ENCODE results near the gene TMEM231. TPM values are rescaled to one million over a fixed set of nuclear protein-coding genes. Genes with fewer than 3 reads are reported as not detected.

The TMEM231 gene
- total and polyA plus RNA-seq, 3 donors from 2014 or later = 21.2 to 29.2 (median 25.4) TPM

DNA sequence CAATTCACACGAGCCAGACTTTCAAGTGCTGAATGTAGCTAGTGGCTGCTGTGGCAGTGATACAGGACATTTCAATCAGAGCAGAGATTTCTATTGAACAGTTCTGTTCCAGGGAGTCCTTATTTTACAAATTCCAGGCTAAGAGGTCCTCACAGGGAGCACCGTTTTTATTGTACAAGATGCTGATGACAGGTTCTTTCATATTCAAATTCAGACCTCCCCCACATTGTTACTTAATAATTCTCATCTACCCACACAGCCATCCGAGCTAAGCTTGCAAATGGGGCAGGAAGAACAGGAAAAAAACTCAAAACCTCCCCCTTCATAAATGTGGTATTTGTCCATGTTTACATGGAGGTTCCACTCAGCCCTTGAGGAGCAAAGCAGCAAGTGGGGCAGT lies 19.9 kb upstream of the TMEM231 start:
- intact Hi-C loops (cut with DNase I; ENCODE audit: low total_unique reads) = loop anchor here (10.0 kb wide), 1 partner anchor 69 kb away; the partner anchor contains the start of genes KARS1 and TERF2IP
- H3K4me3 ChIP-seq = no peak overlapping the region
- no peak overlapping the region for H3K27ac ChIP-seq
- TF ChIP-seq, protein P1, sequence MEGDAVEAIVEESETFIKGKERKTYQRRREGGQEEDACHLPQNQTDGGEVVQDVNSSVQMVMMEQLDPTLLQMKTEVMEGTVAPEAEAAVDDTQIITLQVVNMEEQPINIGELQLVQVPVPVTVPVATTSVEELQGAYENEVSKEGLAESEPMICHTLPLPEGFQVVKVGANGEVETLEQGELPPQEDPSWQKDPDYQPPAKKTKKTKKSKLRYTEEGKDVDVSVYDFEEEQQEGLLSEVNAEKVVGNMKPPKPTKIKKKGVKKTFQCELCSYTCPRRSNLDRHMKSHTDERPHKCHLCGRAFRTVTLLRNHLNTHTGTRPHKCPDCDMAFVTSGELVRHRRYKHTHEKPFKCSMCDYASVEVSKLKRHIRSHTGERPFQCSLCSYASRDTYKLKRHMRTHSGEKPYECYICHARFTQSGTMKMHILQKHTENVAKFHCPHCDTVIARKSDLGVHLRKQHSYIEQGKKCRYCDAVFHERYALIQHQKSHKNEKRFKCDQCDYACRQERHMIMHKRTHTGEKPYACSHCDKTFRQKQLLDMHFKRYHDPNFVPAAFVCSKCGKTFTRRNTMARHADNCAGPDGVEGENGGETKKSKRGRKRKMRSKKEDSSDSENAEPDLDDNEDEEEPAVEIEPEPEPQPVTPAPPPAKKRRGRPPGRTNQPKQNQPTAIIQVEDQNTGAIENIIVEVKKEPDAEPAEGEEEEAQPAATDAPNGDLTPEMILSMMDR (IDR thresholded peaks at IDR 0.05) = no peak
- no peak for DNase-seq
- H3K36me3 ChIP-seq (ENCODE audit: low read depth, missing control alignments) = no peaks in the 10 kb centered on the region
- H3K4me1 ChIP-seq = no peaks in the 10 kb centered on the region
- 55 to 59% methylated on average over 3 of the region's 3 CpGs for WGBS, 2 donors
- no peaks in the 10 kb centered on the region for H3K27me3 ChIP-seq
- H3K9me3 ChIP-seq = no peaks in the 10 kb centered on the region

DNA sequence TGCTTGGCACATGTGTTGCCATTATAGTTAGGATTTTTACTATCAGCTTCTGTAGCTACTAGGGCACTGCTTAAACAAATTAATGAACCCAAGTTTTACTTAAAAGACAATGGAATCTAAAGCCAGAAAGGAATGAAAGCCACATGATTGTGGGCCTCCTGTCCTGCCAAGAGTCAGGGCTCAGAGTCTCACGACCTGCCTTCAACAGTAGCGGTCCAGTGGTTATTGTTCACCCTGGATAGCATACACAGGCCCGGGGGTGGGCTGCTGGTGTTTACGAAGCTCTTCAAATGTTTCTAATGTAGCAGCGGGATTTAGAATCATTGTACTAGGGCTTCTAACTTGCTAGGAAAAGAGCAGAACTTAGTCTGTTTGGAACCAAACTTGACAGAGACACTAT lies 17.9 kb upstream of the TMEM231 start:
- Histone ChIP-seq H3K36me3 (ENCODE audit: low read depth, missing control alignments) (no peaks in the 10 kb centered on the region), H3K27me3 (no peaks in the 10 kb centered on the region), H3K4me1 (no peaks in the 10 kb centered on the region), H3K9me3 (no peaks in the 10 kb centered on the region), H3K27ac (no peak overlapping the region), H3K4me3 (no peak overlapping the region)
- 71 to 83% methylated on average over 5 of the region's 5 CpGs for WGBS, 2 donors
- intact Hi-C loops (cut with DNase I; ENCODE audit: low total_unique reads) = loop anchor here (10.0 kb wide), 1 partner anchor 71 kb away; the partner anchor contains the start of genes KARS1 and TERF2IP
- TF ChIP-seq, protein P1 (IDR thresholded peaks at IDR 0.05) = no peak
- TF ChIP-seq POLR2A (IDR thresholded peaks at IDR 0.05) = no peak
- no peak for DNase-seq

DNA sequence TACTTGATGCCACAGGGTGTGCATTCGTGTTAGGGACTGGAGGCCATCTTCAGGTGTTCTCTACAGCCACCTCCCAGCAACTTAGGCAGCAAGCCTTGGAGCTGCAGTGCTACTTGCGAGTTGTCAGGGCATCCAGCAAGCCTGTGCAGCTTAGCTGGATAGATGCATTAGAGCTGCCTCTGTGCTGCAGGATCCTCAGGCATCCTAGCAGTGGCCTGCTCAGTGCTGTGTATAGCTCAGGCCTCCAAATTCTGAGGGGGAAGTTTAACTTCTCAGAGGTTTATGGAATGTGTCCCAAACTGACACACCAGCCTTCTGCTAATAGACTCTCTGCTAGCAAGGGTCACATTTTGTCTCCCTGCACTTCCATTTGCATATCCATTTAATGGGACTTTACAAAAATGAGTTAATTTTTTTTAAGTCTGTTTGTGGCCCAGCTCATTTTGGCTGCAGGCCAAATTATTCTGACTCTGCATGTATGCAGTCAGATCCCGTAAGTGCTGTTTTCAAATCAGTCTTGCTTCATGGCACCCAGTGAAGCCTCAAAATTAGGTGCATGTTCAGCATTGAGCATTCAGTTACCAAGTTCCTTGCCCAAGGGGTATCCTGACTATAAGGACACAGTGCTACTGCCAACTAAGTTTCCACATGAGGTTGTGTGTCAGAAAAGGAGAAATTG lies 17.0 kb upstream of the TMEM231 start:
- Histone ChIP-seq H3K4me3 (no peak overlapping the region), H3K27me3 (no peaks in the 10 kb centered on the region), H3K27ac (no peak overlapping the region), H3K9me3 (no peaks in the 10 kb centered on the region), H3K4me1 (no peaks in the 10 kb centered on the region), H3K36me3 (ENCODE audit: low read depth, missing control alignments) (no peaks in the 10 kb centered on the region)
- no peak for DNase-seq
- WGBS, 2 donors = 62 to 85% methylated on average over 3 of the region's 3 CpGs
- intact Hi-C loops (cut with DNase I; ENCODE audit: low total_unique reads) = loop anchor here (10.0 kb wide), 1 partner anchor 72 kb away; the partner anchor contains the start of genes KARS1 and TERF2IP
- TF ChIP-seq POLR2A (IDR thresholded peaks at IDR 0.05) = no peak
- TF ChIP-seq, protein P1 (IDR thresholded peaks at IDR 0.05) = no peak

DNA sequence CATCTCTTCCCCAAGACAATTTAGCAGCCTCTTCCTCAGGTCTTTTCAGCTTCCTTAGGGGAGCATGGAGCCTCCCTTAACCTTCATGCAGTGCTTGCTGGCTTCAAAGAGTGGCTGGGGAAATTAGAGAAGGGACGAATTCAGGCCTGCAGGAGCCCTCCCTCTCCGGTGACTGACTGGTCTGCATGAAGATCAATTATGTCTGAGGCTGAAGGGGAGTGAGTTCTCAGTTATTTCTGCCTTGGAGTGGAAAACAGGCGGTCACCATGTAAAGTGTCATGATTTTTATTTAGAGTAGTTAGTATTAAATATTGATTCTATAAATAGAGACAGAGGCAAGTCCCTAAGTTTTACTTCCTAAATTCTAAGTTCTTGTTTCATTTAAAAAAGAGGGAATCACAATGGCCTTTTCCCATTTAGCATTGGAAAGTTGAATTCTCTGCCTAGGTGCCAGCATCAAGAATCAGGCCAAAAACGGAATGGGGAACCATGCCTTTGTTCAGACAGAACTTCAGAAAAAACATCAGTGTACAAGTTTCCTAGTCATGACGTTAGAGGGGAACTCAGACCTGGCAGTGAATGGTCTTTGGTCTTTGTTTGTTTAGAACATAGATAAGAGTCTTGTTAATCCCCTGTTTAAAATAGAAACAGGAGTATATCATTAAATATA lies 14.5 kb upstream of the TMEM231 start:
- Histone ChIP-seq H3K27ac (no peak overlapping the region), H3K27me3 (no peaks in the 10 kb centered on the region), H3K4me1 (no peaks in the 10 kb centered on the region), H3K9me3 (no peaks in the 10 kb centered on the region), H3K36me3 (ENCODE audit: low read depth, missing control alignments) (no peaks in the 10 kb centered on the region), H3K4me3 (no peak overlapping the region)
- no peak for TF ChIP-seq POLR2A (IDR thresholded peaks at IDR 0.05)
- TF ChIP-seq, protein P1 (IDR thresholded peaks at IDR 0.05) = no peak
- intact Hi-C loops (cut with DNase I; ENCODE audit: low total_unique reads) = loop anchor here (10.0 kb wide), 1 partner anchor 74 kb away; the partner anchor contains the start of genes KARS1 and TERF2IP
- WGBS, 2 donors = 64 to 70% methylated on average over 5 of the region's 5 CpGs
- DNase-seq = no peak
